MCF 10A (cell line): ENCODE data around the gene LRRIQ4. TPM values are rescaled to one million over a fixed set of nuclear protein-coding genes. Genes with fewer than 3 reads are reported as not detected.

Experiments used
- BruUV-seq: library from RNA; stranded (reverse); fragments of 400-500 nt; replicated peaks from 2 replicates; lab custom pipeline; 2021; lab: Mats Ljungman, UMichigan
- CTCF ChIA-PET: fragments of 300-600 bp; sonication (Branson Sonifier 250); formaldehyde crosslinking; extraction: SDS; loops from one replicate; lab custom pipeline; 2021; ENCODE audit warnings: antibody characterized with exemption, inconsistent platforms; lab: Yijun Ruan, JAX
- POLR2A ChIA-PET: fragments of 300-600, 350-650 bp; sonication (Branson Sonifier 250); formaldehyde crosslinking; extraction: SDS; loops from one replicate; lab custom pipeline; 2020; ENCODE audit warnings: antibody characterized with exemption, inconsistent platforms; lab: Yijun Ruan, JAX
- DNase-seq: peaks from one replicate; pipeline ENCODE4 v3.0.0-alpha.2; 2018; ENCODE audit not compliant: unreplicated experiment
- H3K27ac Mint-ChIP-seq: one replicate; pipeline ENCODE4 v1.8.0; 2022; ENCODE audit warnings: mild to moderate bottlenecking, low read depth, mixed read lengths; ENCODE audit not compliant: unreplicated experiment
- H3K27me3 Mint-ChIP-seq: one replicate; pipeline ENCODE4 v1.8.0; 2022; ENCODE audit warnings: mixed read lengths; ENCODE audit not compliant: insufficient read depth, unreplicated experiment
- H3K36me3 Mint-ChIP-seq: one replicate; pipeline ENCODE4 v1.8.0; 2022; ENCODE audit warnings: mild to moderate bottlenecking, moderate library complexity, mixed read lengths; ENCODE audit not compliant: insufficient read depth, unreplicated experiment
- H3K4me1 Mint-ChIP-seq: one replicate; pipeline ENCODE4 v1.8.0; 2022; ENCODE audit warnings: mixed read lengths; ENCODE audit not compliant: insufficient read depth, unreplicated experiment
- H3K4me3 Mint-ChIP-seq: one replicate; pipeline ENCODE4 v1.8.0; 2022; ENCODE audit warnings: mild to moderate bottlenecking, moderate library complexity, mixed read lengths; ENCODE audit not compliant: unreplicated experiment
- H3K9me3 Mint-ChIP-seq: one replicate; pipeline ENCODE4 v1.8.0; 2022; ENCODE audit warnings: mixed read lengths; ENCODE audit not compliant: unreplicated experiment
- intact Hi-C: fragments of 100-400 bp; cut with micrococcal nuclease; formaldehyde crosslinking; loops from 2 replicates; pipeline ENCODE4 v1.14.1; 2022
- total RNA-seq: library from RNA; stranded (reverse); gene quantifications from 2 replicates; pipeline ENCODE4 v1.2.3, GENCODE V29; 2022
- TF ChIP-seq, protein P1 (sequence below): fragments of 200-600 bp; IDR thresholded peaks from one replicate; pipeline ENCODE4 v1.8.0; 2022; ENCODE audit warnings: antibody characterized with exemption, mild to moderate bottlenecking; ENCODE audit not compliant: unreplicated experiment

The LRRIQ4 gene
- total RNA-seq, 1 experiment from 2014 or later: not detected

DNA sequence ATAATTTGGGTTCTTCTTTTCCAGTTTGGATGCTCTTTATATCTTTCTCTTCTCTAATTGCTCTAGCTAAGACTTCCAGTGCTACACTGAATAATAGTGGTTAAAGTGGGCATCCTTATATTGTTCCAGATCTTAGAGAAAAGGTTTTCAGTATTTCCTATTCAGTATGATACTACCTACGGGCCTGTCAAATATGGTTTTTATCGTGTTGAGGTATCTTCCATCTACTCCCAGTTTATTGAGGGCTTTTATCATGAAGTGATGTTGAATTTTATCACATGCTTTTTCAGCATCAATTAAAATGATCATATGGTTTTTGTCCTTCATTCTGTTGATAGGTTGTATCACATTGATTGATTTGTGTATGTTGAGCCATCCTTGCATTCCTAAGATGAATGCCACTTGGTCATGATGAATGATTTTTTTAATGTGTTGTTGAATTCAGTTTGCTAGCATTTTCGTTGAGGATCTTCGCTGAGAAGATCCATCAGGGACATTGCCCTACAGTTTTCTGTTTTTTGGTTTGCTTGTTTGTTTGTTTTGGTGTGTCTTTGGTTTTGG lies 3.0 kb downstream of the LRRIQ4 start:
- TF ChIP-seq, protein P1, sequence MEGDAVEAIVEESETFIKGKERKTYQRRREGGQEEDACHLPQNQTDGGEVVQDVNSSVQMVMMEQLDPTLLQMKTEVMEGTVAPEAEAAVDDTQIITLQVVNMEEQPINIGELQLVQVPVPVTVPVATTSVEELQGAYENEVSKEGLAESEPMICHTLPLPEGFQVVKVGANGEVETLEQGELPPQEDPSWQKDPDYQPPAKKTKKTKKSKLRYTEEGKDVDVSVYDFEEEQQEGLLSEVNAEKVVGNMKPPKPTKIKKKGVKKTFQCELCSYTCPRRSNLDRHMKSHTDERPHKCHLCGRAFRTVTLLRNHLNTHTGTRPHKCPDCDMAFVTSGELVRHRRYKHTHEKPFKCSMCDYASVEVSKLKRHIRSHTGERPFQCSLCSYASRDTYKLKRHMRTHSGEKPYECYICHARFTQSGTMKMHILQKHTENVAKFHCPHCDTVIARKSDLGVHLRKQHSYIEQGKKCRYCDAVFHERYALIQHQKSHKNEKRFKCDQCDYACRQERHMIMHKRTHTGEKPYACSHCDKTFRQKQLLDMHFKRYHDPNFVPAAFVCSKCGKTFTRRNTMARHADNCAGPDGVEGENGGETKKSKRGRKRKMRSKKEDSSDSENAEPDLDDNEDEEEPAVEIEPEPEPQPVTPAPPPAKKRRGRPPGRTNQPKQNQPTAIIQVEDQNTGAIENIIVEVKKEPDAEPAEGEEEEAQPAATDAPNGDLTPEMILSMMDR: no peak
- peaks cover 6% of the 10 kb centered on the region for H3K4me1 Mint-ChIP-seq
- H3K9me3 Mint-ChIP-seq: peaks cover 10% of the 10 kb centered on the region
- H3K36me3 Mint-ChIP-seq: no peaks in the 10 kb centered on the region
- ChIA-PET POLR2A (no interaction called here), CTCF (no interaction called here)
- no TSS peak for BruUV-seq
- H3K27me3 Mint-ChIP-seq: no peaks in the 10 kb centered on the region
- intact Hi-C loops: no loop called here
- no peak overlapping the region for H3K4me3 Mint-ChIP-seq
- H3K27ac Mint-ChIP-seq: no peak overlapping the region
- DNase-seq: no peak

DNA sequence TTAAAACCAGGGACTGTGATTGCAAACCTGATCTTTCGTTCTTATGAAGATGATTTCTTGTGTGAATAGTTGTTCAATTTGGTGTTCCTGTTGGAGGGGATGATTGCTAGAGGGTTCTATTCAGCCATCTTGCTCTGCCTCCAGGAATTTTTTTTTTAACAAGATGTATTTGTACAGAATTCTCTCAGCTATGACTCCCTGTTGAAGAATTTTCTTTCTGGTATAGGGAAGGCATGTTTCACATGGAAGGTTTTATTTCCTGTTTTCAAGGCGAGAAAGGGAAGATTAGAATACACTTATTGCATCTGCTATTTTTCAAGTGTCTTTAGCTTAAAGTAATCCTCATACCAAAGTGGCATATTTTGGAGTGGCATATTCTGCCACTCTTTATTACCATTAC lies 5.6 kb downstream of the LRRIQ4 start:
- intact Hi-C loops: no loop called here
- Mint-ChIP-seq H3K27ac (no peak overlapping the region), H3K4me3 (no peak overlapping the region), H3K9me3 (peaks cover 10% of the 10 kb centered on the region), H3K4me1 (peaks cover 5% of the 10 kb centered on the region), H3K27me3 (no peaks in the 10 kb centered on the region), H3K36me3 (no peaks in the 10 kb centered on the region)
- BruUV-seq: no TSS peak
- POLR2A ChIA-PET: no interaction called here
- CTCF ChIA-PET: interaction anchor here (0.6 kb wide), 1 partner anchor 605 kb away, joined by 3 read pairs; no protein-coding TSS in a partner anchor
- no peak for DNase-seq
- TF ChIP-seq, protein P1: no peak

DNA sequence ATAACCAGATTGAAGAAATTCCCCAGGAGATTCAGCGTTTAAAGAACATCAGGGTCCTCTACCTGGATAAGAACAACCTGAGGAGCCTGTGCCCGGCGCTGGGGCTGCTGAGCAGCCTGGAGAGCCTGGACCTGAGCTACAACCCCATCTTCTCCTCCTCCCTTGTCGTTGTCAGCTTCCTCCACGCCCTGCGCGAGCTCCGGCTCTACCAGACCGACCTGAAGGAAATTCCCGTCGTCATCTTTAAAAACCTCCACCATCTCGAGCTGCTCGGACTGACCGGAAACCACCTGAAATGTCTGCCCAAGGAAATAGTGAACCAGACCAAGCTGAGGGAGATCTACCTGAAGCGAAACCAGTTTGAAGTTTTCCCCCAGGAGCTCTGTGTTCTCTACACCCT lies 9.4 kb downstream of the LRRIQ4 start:
- intact Hi-C loops: no loop called here
- H3K4me3 Mint-ChIP-seq: no peak overlapping the region
- no peaks in the 10 kb centered on the region for H3K36me3 Mint-ChIP-seq
- DNase-seq: no peak
- H3K27ac Mint-ChIP-seq: no peak overlapping the region
- H3K4me1 Mint-ChIP-seq: no peaks in the 10 kb centered on the region
- TF ChIP-seq, protein P1: no peak
- no peaks in the 10 kb centered on the region for H3K27me3 Mint-ChIP-seq
- ChIA-PET CTCF (interaction anchor here (0.6 kb wide), 2 partner anchors 241 to 463 kb away, joined by 3 to 5 read pairs; no protein-coding TSS in a partner anchor), POLR2A (no interaction called here)
- no TSS peak for BruUV-seq
- no peaks in the 10 kb centered on the region for H3K9me3 Mint-ChIP-seq

DNA sequence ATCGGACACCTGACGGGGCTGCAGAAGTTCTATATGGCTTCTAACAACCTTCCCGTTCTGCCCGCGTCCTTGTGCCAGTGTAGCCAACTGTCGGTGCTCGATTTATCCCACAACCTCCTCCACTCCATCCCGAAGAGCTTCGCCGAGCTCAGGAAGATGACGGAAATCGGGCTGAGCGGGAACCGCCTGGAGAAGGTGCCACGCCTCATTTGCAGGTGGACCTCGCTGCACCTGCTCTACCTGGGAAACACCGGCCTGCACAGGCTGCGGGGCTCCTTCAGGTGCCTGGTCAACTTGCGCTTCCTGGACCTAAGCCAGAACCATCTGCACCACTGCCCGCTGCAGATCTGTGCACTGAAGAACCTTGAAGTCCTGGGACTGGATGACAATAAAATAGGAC lies 9.9 kb downstream of the LRRIQ4 start:
- Mint-ChIP-seq H3K27ac (no peak overlapping the region), H3K4me3 (no peak overlapping the region), H3K36me3 (no peaks in the 10 kb centered on the region), H3K4me1 (no peaks in the 10 kb centered on the region), H3K9me3 (no peaks in the 10 kb centered on the region), H3K27me3 (no peaks in the 10 kb centered on the region)
- CTCF ChIA-PET: interaction anchor here (0.6 to 1.1 kb wide), 2 partner anchors 17 to 463 kb away, joined by 3 read pairs; no protein-coding TSS in a partner anchor
- POLR2A ChIA-PET: no interaction called here
- intact Hi-C loops: no loop called here
- no peak for DNase-seq
- BruUV-seq: no TSS peak
- TF ChIP-seq, protein P1: no peak
